Measurements from ENCODE around the gene GGT7. TPM values are rescaled to one million over a fixed set of nuclear protein-coding genes. Genes with fewer than 3 reads are reported as not detected.

GGT7 gene
- total RNA-seq, 1 donor from 2014 or later, result 62.7 TPM

DNA sequence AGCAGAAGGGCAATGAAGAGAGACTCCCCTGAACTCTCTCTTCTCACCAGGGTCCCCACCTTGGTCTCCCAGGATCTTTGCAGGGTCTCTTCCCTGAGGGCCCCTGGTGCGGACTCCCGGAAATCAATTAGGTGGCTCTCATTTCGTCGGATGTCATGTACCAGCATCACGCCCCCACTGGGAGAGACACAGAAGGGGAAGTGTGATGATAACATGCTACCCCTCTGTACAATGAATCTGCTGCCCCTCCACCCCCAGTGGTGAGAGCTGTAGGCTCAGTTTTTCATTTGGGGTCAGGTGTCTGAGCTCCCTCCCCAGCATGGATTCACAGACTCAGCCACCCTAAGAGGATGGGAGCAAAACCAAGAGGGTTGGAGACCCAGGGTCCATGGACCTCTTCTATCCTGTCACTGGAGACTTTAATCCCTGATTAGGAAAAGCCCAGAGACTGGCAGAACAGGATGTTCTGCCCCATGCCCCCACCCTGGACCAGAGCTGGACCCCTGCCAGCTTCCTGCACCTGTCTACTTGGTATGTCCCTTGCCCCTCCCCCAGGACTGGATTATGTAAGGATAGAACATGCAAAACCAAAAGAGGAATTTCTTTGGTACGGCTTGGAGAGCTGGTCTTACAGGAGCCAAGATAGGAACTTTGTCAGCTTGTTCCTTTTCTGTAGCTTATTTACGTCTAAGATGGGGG is 11.1 kb downstream of the GGT7 start:
- Mint-ChIP-seq H3K9me3 (no peaks in the 10 kb centered on the region), H3K4me1 (ENCODE audit: unreplicated experiment) (peaks cover 8% of the 10 kb centered on the region), H3K27me3 (no peaks in the 10 kb centered on the region), H3K4me3 (no peak overlapping the region), H3K27ac (peak overlapping the region; percentile 18), H3K36me3 (peaks cover 30% of the 10 kb centered on the region)
- no peak for TF ChIP-seq CTCF (conservative IDR thresholded peaks at IDR 0.05)
- peak; percentile 63 for DNase-seq (ENCODE audit: extremely low spot score, unreplicated experiment)

- peaks cover 8% of the 10 kb centered on the region for H3K4me1 Mint-ChIP-seq (ENCODE audit: unreplicated experiment)
- H3K9me3 Mint-ChIP-seq, result no peaks in the 10 kb centered on the region
- TF ChIP-seq CTCF (conservative IDR thresholded peaks at IDR 0.05), result no peak
- peaks cover 29% of the 10 kb centered on the region for H3K36me3 Mint-ChIP-seq
- H3K27ac Mint-ChIP-seq, result no peak overlapping the region
- H3K27me3 Mint-ChIP-seq, result no peaks in the 10 kb centered on the region
- peak; percentile 62 for DNase-seq (ENCODE audit: extremely low spot score, unreplicated experiment)
- no peak overlapping the region for H3K4me3 Mint-ChIP-seq
Observed at GRCh38 chr20:34859826-34860545, 12.7 kb downstream of the GGT7 start.

- Mint-ChIP-seq H3K27me3 (no peaks in the 10 kb centered on the region), H3K4me1 (ENCODE audit: unreplicated experiment) (peaks cover 8% of the 10 kb centered on the region), H3K36me3 (peaks cover 29% of the 10 kb centered on the region), H3K4me3 (no peak overlapping the region), H3K27ac (no peak overlapping the region), H3K9me3 (no peaks in the 10 kb centered on the region)
- DNase-seq (ENCODE audit: extremely low spot score, unreplicated experiment), result peak; percentile 74
- no peak for TF ChIP-seq CTCF (conservative IDR thresholded peaks at IDR 0.05)
Observed at GRCh38 chr20:34859367-34859766, 13.3 kb downstream of the GGT7 start.

DNA sequence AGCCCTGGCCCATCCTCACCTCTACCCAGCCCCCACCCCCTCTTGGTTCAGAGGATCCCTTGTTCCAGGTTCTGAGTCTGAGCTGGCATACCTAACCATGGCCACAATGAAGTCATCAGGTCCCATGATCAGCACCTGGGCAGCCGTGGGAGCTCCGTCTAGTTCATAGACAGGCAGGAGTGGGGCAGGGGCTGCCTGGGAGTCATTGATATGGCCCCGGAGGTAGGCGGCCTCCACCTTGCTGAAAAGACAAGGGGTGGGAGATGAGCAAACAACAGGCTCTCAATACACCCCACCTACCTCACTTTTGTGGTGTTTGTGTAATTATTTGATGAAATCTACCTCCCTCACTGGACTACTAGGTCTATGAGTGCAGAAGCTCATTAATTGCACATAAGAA is 20.4 kb downstream of the GGT7 start:
- no peak for DNase-seq (ENCODE audit: extremely low spot score, unreplicated experiment)
- Mint-ChIP-seq H3K4me1 (ENCODE audit: unreplicated experiment) (no peaks in the 10 kb centered on the region), H3K9me3 (no peaks in the 10 kb centered on the region), H3K27me3 (no peaks in the 10 kb centered on the region), H3K27ac (no peak overlapping the region), H3K4me3 (no peak overlapping the region), H3K36me3 (peaks cover 27% of the 10 kb centered on the region)
- TF ChIP-seq CTCF (conservative IDR thresholded peaks at IDR 0.05), result no peak

DNA sequence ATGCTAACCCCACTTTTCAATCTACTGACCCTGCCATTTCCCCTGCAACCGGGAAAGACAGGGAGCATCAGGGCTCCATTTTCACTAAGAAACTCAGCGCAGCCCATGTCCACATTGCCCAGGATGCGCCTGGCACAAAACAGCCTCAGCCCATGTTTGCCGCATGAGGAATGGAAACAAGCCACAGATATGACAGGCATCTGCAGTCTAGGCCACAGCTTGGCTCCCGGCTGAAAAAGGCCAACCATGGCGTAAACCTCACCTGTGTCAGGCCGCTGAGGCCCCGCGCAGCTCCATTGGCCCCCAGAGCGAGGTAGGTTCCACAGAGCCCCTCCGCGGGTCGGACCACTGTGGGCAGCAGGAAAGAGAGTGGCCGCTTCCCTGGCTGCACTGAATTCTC is 21.7 kb downstream of the GGT7 start:
- peaks cover 31% of the 10 kb centered on the region for H3K36me3 Mint-ChIP-seq
- TF ChIP-seq CTCF (conservative IDR thresholded peaks at IDR 0.05), result no peak
- no peaks in the 10 kb centered on the region for H3K27me3 Mint-ChIP-seq
- no peak overlapping the region for H3K27ac Mint-ChIP-seq
- no peak overlapping the region for H3K4me3 Mint-ChIP-seq
- no peak for DNase-seq (ENCODE audit: extremely low spot score, unreplicated experiment)
- no peaks in the 10 kb centered on the region for H3K9me3 Mint-ChIP-seq
- no peaks in the 10 kb centered on the region for H3K4me1 Mint-ChIP-seq (ENCODE audit: unreplicated experiment)

Data from type B pancreatic cell (in vitro differentiated cells).